Trophoblast cell (in vitro differentiated cells and primary cell): Measurements from ENCODE around the gene ZNF497.

Experiments used
- DNase-seq, 2 donors: peaks; one replicate each; pipeline ENCODE4 v3.0.0-alpha.2; 2016
- H2AFZ ChIP-seq: 2 replicates; pipeline ENCODE4 v1.6.1; 2013; ENCODE audit warnings: low read length, moderate library complexity, mild to moderate bottlenecking; ENCODE audit not compliant: insufficient read depth, poor library complexity
- H2AK5ac ChIP-seq: 2 replicates; pipeline ENCODE4 v1.6.1; 2013; ENCODE audit warnings: mild to moderate bottlenecking, low read length
- H2BK120ac ChIP-seq: 2 replicates; pipeline ENCODE4 v1.6.1; 2013; ENCODE audit warnings: low read length, mild to moderate bottlenecking, moderate library complexity; ENCODE audit not compliant: insufficient read depth, poor library complexity
- H2BK12ac ChIP-seq: 2 replicates; pipeline ENCODE4 v1.6.1; 2013; ENCODE audit warnings: mild to moderate bottlenecking, low read length, moderate library complexity
- H2BK5ac ChIP-seq: 2 replicates; pipeline ENCODE4 v1.6.1; 2013; ENCODE audit warnings: low read length, low read depth, moderate library complexity, mild to moderate bottlenecking; ENCODE audit not compliant: poor library complexity
- H3K14ac ChIP-seq: 2 replicates; pipeline ENCODE4 v1.6.1; 2013; ENCODE audit warnings: mild to moderate bottlenecking, low read length
- H3K18ac ChIP-seq: 2 replicates; pipeline ENCODE4 v1.6.1; 2013; ENCODE audit warnings: mild to moderate bottlenecking, low read length
- H3K23ac ChIP-seq: 2 replicates; pipeline ENCODE4 v1.6.1; 2013; ENCODE audit warnings: low read length
- H3K27ac ChIP-seq: 2 replicates; pipeline ENCODE4 v1.5.1; 2013; ENCODE audit warnings: low read depth, mild to moderate bottlenecking, inconsistent platforms, low read length, moderate library complexity
- H3K27me3 ChIP-seq: 2 replicates; pipeline ENCODE4 v1.6.1; 2013; ENCODE audit warnings: inconsistent platforms, mild to moderate bottlenecking, low read length, moderate library complexity; ENCODE audit not compliant: insufficient read depth
- H3K36me3 ChIP-seq, 2 experiments: 1 replicate in 1 of 2; 2 replicates in 1 of 2; pipeline ENCODE4 v1.6.1; 2013; ENCODE audit warnings: low read length in 2 of 2, mild to moderate bottlenecking in 2 of 2, moderate library complexity in 1 of 2; ENCODE audit not compliant: insufficient read depth in 2 of 2, control insufficient read depth in 1 of 2
- H3K4ac ChIP-seq: 2 replicates; pipeline ENCODE4 v1.6.1; 2013; ENCODE audit warnings: low read depth, mild to moderate bottlenecking, low read length, moderate library complexity
- H3K4me1 ChIP-seq, 2 experiments: 1 replicate in 1 of 2; 2 replicates in 1 of 2; pipeline ENCODE4 v1.6.1; 2013; ENCODE audit warnings: low read length in 2 of 2, mild to moderate bottlenecking in 2 of 2, moderate library complexity in 1 of 2; ENCODE audit not compliant: insufficient read depth in 2 of 2, control insufficient read depth in 1 of 2
- H3K4me2 ChIP-seq: 2 replicates; pipeline ENCODE4 v1.6.1; 2013; ENCODE audit warnings: inconsistent platforms, mild to moderate bottlenecking, low read length, moderate library complexity
- H3K4me3 ChIP-seq: 2 replicates; pipeline ENCODE4 v1.5.1; 2013; ENCODE audit warnings: mild to moderate bottlenecking, low read depth, low read length, inconsistent platforms
- H3K79me1 ChIP-seq: one replicate; pipeline ENCODE4 v1.6.1; 2013; ENCODE audit warnings: low read length
- H3K79me2 ChIP-seq: 2 replicates; pipeline ENCODE4 v1.6.1; 2013; ENCODE audit warnings: low read length, mild to moderate bottlenecking; ENCODE audit not compliant: control insufficient read depth, insufficient read depth, poor library complexity
- H3K9ac ChIP-seq: 2 replicates; pipeline ENCODE4 v1.6.1; 2013; ENCODE audit warnings: mild to moderate bottlenecking, low read length
- H3K9me3 ChIP-seq: 2 replicates; pipeline ENCODE4 v1.6.1; 2013; ENCODE audit warnings: low read depth, mild to moderate bottlenecking, control low read depth, inconsistent platforms, low read length; ENCODE audit not compliant: insufficient read depth
- H4K12ac ChIP-seq: 2 replicates; pipeline ENCODE4 v1.6.1; 2013; ENCODE audit warnings: low read depth, mild to moderate bottlenecking, low read length, moderate library complexity
- H4K8ac ChIP-seq: 2 replicates; pipeline ENCODE4 v1.6.1; 2013; ENCODE audit warnings: low read depth, mild to moderate bottlenecking, low read length, moderate library complexity
- H4K91ac ChIP-seq: one replicate; pipeline ENCODE4 v1.6.1; 2013; ENCODE audit warnings: low read depth, mild to moderate bottlenecking, low read length, moderate library complexity
- WGBS: extraction: QIAGEN DNeasy Blood & Tissue Kit; methylation state at CpG from one replicate; pipeline ENCODE4 v1.1.7; 2013; ENCODE audit warnings: missing lambda C conversion rate; ENCODE audit not compliant: insufficient read length, insufficient coverage; ENCODE audit errors: extremely low coverage; 5-methylcytosine and 5-hydroxymethylcytosine counted together

Gene ZNF497

GRCh38 chr19:58385313-58385890 is 22.9 kb upstream of the ZNF497 start:
- Histone ChIP-seq H3K9ac (peak overlapping the region; percentile 99), H3K27ac (peak overlapping the region; percentile 97), H2AFZ (no peak overlapping the region), H3K36me3 (peaks cover 6 to 14% of the 10 kb centered on the region in 2 experiments), H3K4ac (peak overlapping the region; percentile 23), H3K4me1 (peaks cover 18 to 28% of the 10 kb centered on the region in 2 experiments), H4K8ac (peak overlapping the region; percentile 95), H3K18ac (peak overlapping the region; percentile 9), H4K12ac (peak overlapping the region; percentile 45), H4K91ac (peak overlapping the region; percentile 98), H2BK5ac (no peak overlapping the region), H2AK5ac (peak overlapping the region; percentile 56), H3K79me2 (peaks cover 15% of the 10 kb centered on the region), H3K9me3 (no peaks in the 10 kb centered on the region), H3K14ac (peak overlapping the region; percentile 94), H2BK120ac (no peak overlapping the region), H3K23ac (no peak overlapping the region), H3K79me1 (peaks cover 15% of the 10 kb centered on the region), H3K4me3 (no peak overlapping the region), H2BK12ac (no peak overlapping the region), H3K4me2 (peak overlapping the region; percentile 63), H3K27me3 (no peaks in the 10 kb centered on the region)
- WGBS: no CpG with 5 or more reads among the region's 9 CpGs
- DNase-seq: no peak

- Histone ChIP-seq H3K4me1 (peaks cover 23 to 34% of the 10 kb centered on the region in 2 experiments), H3K4me2 (no peak overlapping the region), H3K4me3 (no peak overlapping the region), H3K9ac (no peak overlapping the region), H2AFZ (no peak overlapping the region), H4K91ac (no peak overlapping the region), H3K36me3 (peaks cover 1% of the 10 kb centered on the region in 2 experiments), H4K8ac (no peak overlapping the region), H3K18ac (no peak overlapping the region), H3K14ac (no peak overlapping the region), H2AK5ac (no peak overlapping the region), H3K79me1 (peaks cover 17% of the 10 kb centered on the region), H2BK12ac (no peak overlapping the region), H3K79me2 (peaks cover 15% of the 10 kb centered on the region), H3K23ac (no peak overlapping the region), H4K12ac (no peak overlapping the region), H2BK120ac (no peak overlapping the region), H3K9me3 (no peaks in the 10 kb centered on the region), H3K27me3 (no peaks in the 10 kb centered on the region), H2BK5ac (no peak overlapping the region), H3K27ac (no peak overlapping the region), H3K4ac (no peak overlapping the region)
- DNase-seq: no peak
- no CpG with 5 or more reads among the region's 6 CpGs for WGBS
Observed at GRCh38 chr19:58382997-58383603, 20.5 kb upstream of the ZNF497 start.

- no peak overlapping the region for H3K18ac ChIP-seq
- WGBS: no CpG with 5 or more reads among the region's 26 CpGs
Observed at GRCh38 chr19:58381460-58382212, 19.1 kb upstream of the ZNF497 start.

GRCh38 chr19:58380662-58381459 is 18.3 kb upstream of the ZNF497 start, which contains the start of gene ZNF837:
TSS of gene ZNF837 (minus strand) at chr19:58381030. CDS start at chr19:58369332, 11,698 bp downstream.
- Histone ChIP-seq H3K18ac (peak within 1 kb of the TSS; percentile 65), H3K23ac (no peak within 1 kb of the TSS), H3K4me3 (peak within 1 kb of the TSS; percentile 84), H3K4me1 (peaks cover 15 to 25% of the 10 kb centered on the region in 2 experiments), H3K27me3 (no peaks in the 10 kb centered on the region), H2BK5ac (peak within 1 kb of the TSS; percentile 70), H3K79me2 (no peaks in the 10 kb centered on the region), H3K4me2 (peak within 1 kb of the TSS; percentile 93), H2AFZ (peak within 1 kb of the TSS; percentile 68), H3K27ac (peak within 1 kb of the TSS; percentile 68), H2BK12ac (no peak within 1 kb of the TSS), H3K4ac (peak within 1 kb of the TSS; percentile 54), H3K9ac (peak within 1 kb of the TSS; percentile 85), H3K14ac (peak within 1 kb of the TSS; percentile 63), H2AK5ac (peak within 1 kb of the TSS; percentile 37), H3K9me3 (no peaks in the 10 kb centered on the region), H4K8ac (peak within 1 kb of the TSS; percentile 91), H3K36me3 (no peaks in the 10 kb centered on the region), H4K12ac (peak within 1 kb of the TSS; percentile 79), H4K91ac (peak within 1 kb of the TSS; percentile 53), H2BK120ac (peak within 1 kb of the TSS; percentile 21), H3K79me1 (peaks cover 6% of the 10 kb centered on the region)
- DNase-seq: peak; percentile 100
- no CpG with 5 or more reads among the region's 83 CpGs for WGBS

More at GRCh38 chr19:58381460-58382212, 19.1 kb upstream of the ZNF497 start:
- Histone ChIP-seq H3K9ac (peak overlapping the region; percentile 0), H2BK12ac (peak overlapping the region; percentile 17), H3K27ac (no peak overlapping the region), H4K91ac (no peak overlapping the region), H4K8ac (peak overlapping the region; percentile 82), H2AFZ (peak overlapping the region; percentile 25), H3K79me2 (peaks cover 6% of the 10 kb centered on the region), H3K4me3 (peak overlapping the region; percentile 64), H3K4ac (peak overlapping the region; percentile 54), H3K14ac (peak overlapping the region; percentile 63), H3K23ac (no peak overlapping the region), H3K9me3 (no peaks in the 10 kb centered on the region), H2BK120ac (no peak overlapping the region), H4K12ac (peak overlapping the region; percentile 60), H3K79me1 (peaks cover 14% of the 10 kb centered on the region), H3K4me2 (peak overlapping the region; percentile 93), H2BK5ac (no peak overlapping the region), H3K36me3 (no peaks in the 10 kb centered on the region), H2AK5ac (peak overlapping the region; percentile 37), H3K4me1 (peaks cover 17 to 28% of the 10 kb centered on the region in 2 experiments), H3K27me3 (no peaks in the 10 kb centered on the region)
- no peak for DNase-seq
